ENCODE results near the gene TMC8.

DNA sequence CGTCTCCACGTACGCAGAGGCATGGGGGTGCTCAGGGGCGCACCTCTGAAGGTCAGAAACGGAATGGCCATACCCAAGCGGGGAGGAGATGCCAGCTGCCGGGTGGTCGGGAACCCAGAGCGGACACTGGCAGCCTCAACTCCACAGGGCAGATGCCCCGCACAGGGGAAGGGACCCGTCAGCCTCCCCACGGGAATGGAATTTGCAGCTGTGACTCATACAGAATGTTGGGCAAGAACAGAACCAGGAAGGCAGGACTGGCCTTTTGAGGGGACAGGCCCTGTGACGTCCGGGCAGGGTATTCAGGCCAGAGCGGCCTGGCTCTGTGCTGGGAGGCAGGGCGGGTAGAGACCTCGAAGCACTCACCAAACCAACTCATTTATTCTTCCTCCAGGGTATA, 48.8 kb downstream of the TMC8 start:
- TF ChIP-seq, protein P1, sequence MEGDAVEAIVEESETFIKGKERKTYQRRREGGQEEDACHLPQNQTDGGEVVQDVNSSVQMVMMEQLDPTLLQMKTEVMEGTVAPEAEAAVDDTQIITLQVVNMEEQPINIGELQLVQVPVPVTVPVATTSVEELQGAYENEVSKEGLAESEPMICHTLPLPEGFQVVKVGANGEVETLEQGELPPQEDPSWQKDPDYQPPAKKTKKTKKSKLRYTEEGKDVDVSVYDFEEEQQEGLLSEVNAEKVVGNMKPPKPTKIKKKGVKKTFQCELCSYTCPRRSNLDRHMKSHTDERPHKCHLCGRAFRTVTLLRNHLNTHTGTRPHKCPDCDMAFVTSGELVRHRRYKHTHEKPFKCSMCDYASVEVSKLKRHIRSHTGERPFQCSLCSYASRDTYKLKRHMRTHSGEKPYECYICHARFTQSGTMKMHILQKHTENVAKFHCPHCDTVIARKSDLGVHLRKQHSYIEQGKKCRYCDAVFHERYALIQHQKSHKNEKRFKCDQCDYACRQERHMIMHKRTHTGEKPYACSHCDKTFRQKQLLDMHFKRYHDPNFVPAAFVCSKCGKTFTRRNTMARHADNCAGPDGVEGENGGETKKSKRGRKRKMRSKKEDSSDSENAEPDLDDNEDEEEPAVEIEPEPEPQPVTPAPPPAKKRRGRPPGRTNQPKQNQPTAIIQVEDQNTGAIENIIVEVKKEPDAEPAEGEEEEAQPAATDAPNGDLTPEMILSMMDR (IDR thresholded peaks at IDR 0.05; ENCODE audit: borderline replicate concordance, extremely low read depth, low read length, poor library complexity, severe bottlenecking) = no peak
- TF ChIP-seq EZH2 (IDR thresholded peaks at IDR 0.05; ENCODE audit: borderline replicate concordance, low read depth, low read length, severe bottlenecking) = no peak

All from DND-41 (cell line).